Right renal cortex interstitium (tissue), 3 donors: ENCODE measurements around the gene ACSBG1. TPM values are rescaled to one million over a fixed set of nuclear protein-coding genes. Genes with fewer than 3 reads are reported as not detected.

Experiments used
- DNase-seq, 3 donors: peaks; one replicate each; pipeline ENCODE4 v3.0.0-alpha.2; 2013; ENCODE audit warnings: low read depth in 3 of 3, low spot score in 2 of 3
- polyA plus RNA-seq, 3 donors: library from polyadenylated mRNA; unstranded; fragments of 120-200 nt; gene quantifications; one replicate each; pipeline ENCODE4 v1.2.1, GENCODE V29; 2013; ENCODE audit not compliant: insufficient read length in 3 of 3

ACSBG1 gene
- polyA plus RNA-seq, 3 donors = 0.34 to 1.1 (median 0.74) TPM

- no peak for DNase-seq
Measured at GRCh38 chr15:78205856-78206255, 28.5 kb downstream of the ACSBG1 start.

- no peak for DNase-seq
Measured at GRCh38 chr15:78205337-78205736, 29.0 kb downstream of the ACSBG1 start.

- peak in 2 of 3 donors; percentile 10 to 38 for DNase-seq
Measured at GRCh38 chr15:78204351-78205309, 29.7 kb downstream of the ACSBG1 start.

- no peak for DNase-seq
Measured at GRCh38 chr15:78203346-78204225, 30.8 kb downstream of the ACSBG1 start.

- no peak for DNase-seq
Measured at GRCh38 chr15:78201281-78202190, 32.8 kb downstream of the ACSBG1 start.

GRCh38 chr15:78200276-78200930 lies 34.0 kb downstream of the ACSBG1 start:
- no peak for DNase-seq

GRCh38 chr15:78197632-78198031 lies 36.7 kb downstream of the ACSBG1 start:
- no peak for DNase-seq

GRCh38 chr15:78195735-78196201 lies 38.6 kb downstream of the ACSBG1 start:
- DNase-seq = no peak

GRCh38 chr15:78194568-78194925 lies 39.8 kb downstream of the ACSBG1 start:
- DNase-seq = no peak

GRCh38 chr15:78193731-78194567 lies 40.4 kb downstream of the ACSBG1 start:
- DNase-seq = no peak

GRCh38 chr15:78192826-78193594 lies 41.4 kb downstream of the ACSBG1 start:
- no peak for DNase-seq

- no peak for DNase-seq
Measured at GRCh38 chr15:78182821-78183220, 51.5 kb downstream of the ACSBG1 start.

GRCh38 chr15:78182336-78182700 lies 52.0 kb downstream of the ACSBG1 start:
- no peak for DNase-seq

GRCh38 chr15:78179906-78180305 lies 54.5 kb downstream of the ACSBG1 start:
- no peak for DNase-seq

- no peak for DNase-seq
Measured at GRCh38 chr15:78179286-78179840, 55.0 kb downstream of the ACSBG1 start.

GRCh38 chr15:78178064-78178463 lies 56.3 kb downstream of the ACSBG1 start:
- no peak for DNase-seq

GRCh38 chr15:78177447-78177873 lies 56.9 kb downstream of the ACSBG1 start:
- peak in 1 of 3 donors; percentile 10 for DNase-seq

GRCh38 chr15:78175330-78175729 lies 59.0 kb downstream of the ACSBG1 start:
- no peak for DNase-seq
